GM18909 (cell line): ENCODE measurements around the gene SOX9.

Experiments
- ATAC-seq: cut with Tn5 transposase; IDR thresholded peaks from one replicate; pipeline ENCODE4 v1.9.1; 2021; ENCODE audit warnings: mild to moderate bottlenecking; ENCODE audit not compliant: unreplicated experiment, poor library complexity

SOX9 gene

DNA sequence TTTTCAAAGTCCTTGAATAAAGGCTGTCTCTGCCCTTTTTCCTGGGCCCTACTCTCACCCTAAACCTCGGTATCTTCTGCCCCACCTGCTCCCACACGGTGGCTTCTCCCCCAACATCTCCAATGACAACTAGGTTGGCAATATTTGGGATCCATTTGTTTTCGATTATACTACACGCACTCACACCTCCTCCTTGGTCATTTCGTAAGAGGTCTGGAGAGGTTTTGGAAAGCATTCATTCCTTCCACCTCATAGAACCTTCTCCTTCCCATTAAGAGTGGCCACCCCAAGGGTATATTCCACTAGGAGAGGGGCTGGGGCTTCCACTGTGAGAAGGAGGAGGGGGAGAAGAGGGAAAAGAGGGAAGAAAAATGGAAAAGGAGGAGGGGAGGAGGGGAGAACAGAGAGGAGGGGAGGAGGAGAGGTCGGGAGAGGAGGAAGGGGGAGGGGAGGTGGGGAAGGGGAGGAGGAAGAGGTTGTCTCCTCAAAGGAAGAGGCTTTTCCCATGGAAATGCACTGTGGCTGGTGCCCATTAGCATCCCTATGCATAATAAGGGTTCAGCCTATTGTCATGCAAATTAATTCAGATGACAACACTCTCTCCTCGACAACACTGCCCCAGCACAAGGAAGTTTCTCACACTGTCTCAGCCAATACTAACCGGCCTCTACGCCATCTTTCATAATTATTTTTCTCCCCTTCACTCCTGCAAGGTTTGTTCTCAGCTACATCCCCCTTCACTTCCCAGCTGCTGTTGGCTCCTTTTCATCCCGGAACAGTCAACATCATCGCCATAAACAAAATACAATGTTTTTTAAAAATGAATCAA lies 30.0 kb downstream of the SOX9 start:
- ATAC-seq = no peak

DNA sequence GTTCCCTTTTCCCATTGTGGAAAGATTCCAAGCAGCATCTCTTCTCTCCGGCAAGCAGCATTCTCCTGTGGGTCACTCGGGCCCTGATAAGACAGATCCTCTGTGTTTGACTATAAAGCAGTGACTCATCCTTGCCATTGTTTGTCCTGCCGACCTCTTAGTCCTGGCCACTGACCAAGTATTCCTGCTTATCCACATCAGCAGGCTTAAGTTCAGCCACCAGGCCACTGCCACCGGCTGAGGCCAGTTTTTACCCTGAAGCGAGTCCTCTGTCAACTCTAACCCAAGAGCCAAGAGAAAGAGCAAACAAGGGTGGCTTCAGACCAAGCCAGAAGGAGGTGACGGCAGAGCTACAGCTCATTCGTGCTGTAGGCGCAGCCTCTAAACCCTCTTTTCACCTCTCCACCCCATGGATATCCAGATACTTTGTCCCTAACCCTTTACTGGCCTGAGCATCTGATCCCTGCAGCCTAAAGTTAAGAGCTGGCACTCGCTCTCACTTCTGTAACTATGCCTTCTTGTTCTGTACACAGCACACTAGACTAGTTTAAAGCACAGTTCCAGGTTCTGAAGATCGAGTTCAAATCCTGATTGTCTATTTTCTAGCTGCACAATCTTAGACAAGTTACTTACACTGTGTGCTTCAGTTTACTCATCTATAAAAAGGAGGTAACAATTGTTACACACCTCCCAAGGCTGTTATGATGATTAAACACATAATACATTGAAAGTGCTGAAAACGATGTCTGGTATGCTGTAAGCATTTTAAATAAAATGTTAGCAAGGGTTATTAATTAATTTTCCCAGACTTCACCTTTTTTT lies 31.0 kb downstream of the SOX9 start:
- no peak for ATAC-seq

- no peak for ATAC-seq
Measured at GRCh38 chr17:72152387-72152929, 31.6 kb downstream of the SOX9 start.

DNA sequence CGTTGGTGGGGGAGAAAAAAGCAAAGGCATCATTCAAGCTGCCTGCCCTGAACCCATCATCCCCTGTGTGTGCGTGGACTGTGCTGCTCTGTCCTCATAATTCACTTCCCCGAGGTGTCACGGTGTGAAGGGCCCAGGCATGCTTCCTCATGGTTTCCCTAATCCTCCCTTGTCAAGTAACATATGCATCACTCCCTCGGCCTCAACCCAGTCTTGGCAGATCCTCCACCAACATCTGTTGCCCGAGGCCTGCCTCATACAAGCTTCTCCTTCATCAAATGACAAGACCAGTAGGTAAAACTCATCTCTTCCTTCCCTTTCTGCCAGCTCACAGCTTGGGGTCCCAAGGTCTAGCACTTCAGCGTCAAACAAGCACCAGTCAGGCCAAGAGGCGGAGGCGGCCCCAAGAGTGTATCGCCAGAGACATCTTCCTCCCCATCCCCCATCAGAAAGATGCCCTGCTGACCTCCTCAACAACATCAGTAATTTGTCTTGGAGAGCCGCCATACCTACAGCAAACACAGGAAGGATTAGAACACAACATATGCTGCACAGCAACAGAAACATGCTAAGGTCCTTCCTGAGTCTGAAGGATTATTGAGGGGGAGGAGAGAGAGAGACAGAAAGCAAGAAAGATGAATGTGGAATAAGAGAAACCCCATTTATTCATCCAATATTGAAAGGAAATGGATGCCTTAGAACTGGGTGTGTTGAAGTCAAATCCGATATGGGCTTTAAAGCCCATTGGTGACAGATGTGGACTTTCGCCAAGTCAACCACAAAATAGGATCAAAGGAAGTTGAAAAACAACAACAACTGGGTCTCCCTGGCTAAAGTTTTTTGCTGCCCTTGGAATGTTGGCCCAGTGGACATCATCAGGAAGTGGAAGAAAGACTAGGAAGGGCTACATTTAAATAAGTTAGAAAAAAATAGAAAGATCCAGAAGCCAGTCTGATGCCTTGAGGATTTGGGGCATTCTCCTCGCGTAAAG lies 38.4 kb downstream of the SOX9 start:
- no peak for ATAC-seq

GRCh38 chr17:72162569-72162968 lies 41.7 kb downstream of the SOX9 start:
- ATAC-seq = no peak

DNA sequence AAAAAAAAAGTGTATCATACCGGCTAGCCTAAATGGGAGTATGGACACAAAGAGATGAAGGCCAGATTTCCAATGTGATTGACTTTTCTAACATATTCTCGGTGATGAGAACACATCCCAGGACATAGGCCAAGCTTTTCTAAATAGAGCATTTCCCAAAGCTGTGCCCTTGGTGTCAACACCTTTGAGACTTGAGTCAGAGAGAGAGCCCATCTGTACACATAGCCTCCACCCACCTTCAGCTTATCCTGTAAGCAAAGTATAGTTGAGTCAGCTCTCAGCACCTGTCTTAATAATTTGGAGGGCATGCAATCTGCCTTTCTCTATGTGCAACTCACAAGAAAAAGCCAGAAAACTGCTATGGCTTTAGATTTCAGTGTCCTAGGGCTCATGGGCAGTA lies 42.7 kb downstream of the SOX9 start:
- no peak for ATAC-seq

DNA sequence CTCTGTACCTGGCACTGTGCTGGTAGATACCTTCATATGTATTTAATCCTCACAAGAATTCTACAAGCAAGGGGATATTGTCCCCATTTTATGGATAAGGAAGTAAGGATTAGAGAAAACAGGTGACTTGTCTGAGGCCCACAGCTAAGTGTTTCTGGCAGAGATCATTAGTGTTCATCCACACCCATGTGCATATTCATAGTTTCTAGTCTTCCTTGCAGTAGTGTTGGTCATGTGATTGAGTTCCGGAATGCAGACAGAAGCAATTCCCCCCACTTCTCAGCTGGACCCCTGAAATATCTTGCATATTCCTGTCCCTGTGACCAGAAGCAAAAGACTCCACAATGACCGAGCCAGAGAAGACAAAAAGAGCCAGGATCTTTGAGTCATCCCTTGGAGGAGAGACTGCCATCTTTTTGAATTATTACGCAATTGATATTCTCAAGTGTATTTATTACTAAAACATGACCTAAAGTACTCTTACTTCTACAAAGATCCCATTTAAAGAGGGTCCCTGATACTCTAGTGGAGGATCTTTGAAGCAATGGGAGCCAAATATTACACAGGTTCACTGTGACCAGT lies 43.4 kb downstream of the SOX9 start:
- no peak for ATAC-seq

GRCh38 chr17:72165192-72165866 lies 44.5 kb downstream of the SOX9 start:
- no peak for ATAC-seq

- ATAC-seq = no peak
Measured at GRCh38 chr17:72165867-72166439, 45.1 kb downstream of the SOX9 start.

DNA sequence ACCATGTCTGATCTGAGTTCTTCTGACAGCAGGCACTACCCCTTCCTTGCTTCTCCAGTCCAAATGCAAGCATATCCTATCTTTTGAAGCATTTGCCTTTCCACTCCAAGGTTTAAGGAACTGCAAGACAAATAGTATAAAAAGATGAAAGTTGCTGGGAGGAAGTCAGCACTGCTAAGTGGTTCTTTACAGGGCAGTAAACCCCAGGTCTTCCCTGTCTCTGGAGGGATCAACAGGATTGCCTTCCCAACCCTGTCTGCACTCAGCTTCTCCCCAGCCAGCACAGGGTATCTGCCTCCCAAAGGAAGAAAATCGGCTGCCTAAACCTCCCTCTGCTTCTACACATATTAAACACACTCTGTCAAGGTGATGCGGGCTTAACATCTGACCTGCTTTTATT lies 46.8 kb downstream of the SOX9 start:
- ATAC-seq = no peak

DNA sequence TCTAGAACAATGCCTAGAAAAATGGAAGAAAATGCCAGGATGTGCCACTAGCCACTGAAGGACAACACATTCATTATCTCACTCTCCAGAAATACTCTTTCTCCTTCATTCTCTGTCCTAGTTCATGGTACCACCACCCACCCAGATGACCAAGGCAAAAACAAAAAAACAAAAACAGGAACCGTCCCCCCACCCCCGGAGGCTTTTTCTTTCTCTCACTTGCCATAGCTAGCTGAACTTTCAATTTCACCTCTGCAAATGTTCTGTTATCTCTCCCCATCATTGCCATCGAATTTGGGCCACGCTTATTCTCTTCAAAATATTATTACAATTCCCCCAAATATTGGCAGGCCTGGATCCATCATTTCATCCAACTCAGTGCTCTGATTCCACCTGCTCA lies 49.0 kb downstream of the SOX9 start:
- ATAC-seq = peak; percentile 48

DNA sequence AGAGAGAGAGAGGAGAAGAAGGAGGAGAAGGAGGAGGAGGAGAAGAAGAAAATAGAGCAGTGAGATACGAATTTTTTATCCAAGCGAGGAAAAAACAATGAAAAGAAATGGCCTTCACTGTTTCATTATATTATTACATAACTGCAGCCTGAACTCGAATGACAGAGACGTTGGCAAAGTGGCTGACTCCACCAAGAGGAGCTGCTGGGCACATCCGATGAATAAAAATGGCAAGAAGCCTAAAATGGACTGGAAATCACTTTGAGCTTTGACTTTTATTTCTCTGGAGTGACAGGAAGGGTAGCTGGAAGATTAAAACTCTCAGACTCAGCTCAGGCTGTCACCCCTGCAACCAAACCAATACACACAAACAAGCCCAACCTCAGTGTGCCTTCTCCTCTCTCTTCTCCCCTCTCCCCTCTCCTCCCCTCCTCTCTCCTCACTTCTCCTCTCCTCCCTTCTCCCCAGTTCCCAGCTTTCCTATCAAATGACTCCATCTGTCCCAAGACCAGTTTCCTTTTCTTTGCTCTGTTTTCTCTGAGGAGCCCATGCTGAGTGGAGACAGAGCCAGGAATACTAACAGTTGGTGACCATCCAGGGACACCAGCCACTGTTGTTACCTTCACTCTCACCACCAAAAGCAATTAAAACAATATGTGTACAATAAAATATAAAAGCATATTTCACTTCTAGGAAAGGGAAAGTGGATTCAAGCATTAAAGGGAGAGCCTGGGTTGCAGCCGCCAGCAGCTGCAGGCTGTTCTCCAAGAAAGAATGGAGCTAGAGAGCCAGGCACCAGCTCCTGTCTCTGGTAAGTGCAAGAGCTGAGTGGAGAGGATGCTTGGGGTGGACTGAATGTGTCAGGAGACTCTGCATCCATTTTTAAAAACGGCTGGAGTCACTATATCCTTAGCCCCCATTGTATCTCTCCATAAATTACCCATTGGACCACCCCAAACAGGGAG lies 51.2 kb downstream of the SOX9 start:
- ATAC-seq = no peak

- no peak for ATAC-seq
Measured at GRCh38 chr17:72173499-72174116, 52.8 kb downstream of the SOX9 start.

GRCh38 chr17:72175263-72175662 lies 54.4 kb downstream of the SOX9 start:
- no peak for ATAC-seq
